ENCODE data around the gene ASIC2. TPM values are rescaled to one million over a fixed set of nuclear protein-coding genes. Genes with fewer than 3 reads are reported as not detected.

The ASIC2 gene
- total and polyA plus RNA-seq, 2 donors (not counting 3 experiments of a cell fraction or from before 2014, with no cell fraction given): not detected

GRCh38 chr17:33002246-33002645 is 290.8 kb downstream of the ASIC2 start:
- FAIRE-seq: no peak
- intact Hi-C loops (cut with micrococcal nuclease): no loop called here
- TF ChIP-seq JUN (IDR thresholded peaks at IDR 0.05; ENCODE audit: borderline replicate concordance, insufficient read depth, insufficient read length, low read depth): no peak
- TF ChIP-seq POLR2A (IDR thresholded peaks at IDR 0.05; ENCODE audit: low read depth, low read length): no peak
- no peak for TF ChIP-seq GATA2 (IDR thresholded peaks at IDR 0.05; ENCODE audit: insufficient read depth, insufficient read length, low read depth, low read length)
- TF ChIP-seq FOS (IDR thresholded peaks at IDR 0.05; ENCODE audit: borderline replicate concordance, insufficient read depth, low read length): no peak
- TF ChIP-seq POLR2AphosphoS5 (IDR thresholded peaks at IDR 0.05; ENCODE audit: insufficient read depth, low read depth, low read length): no peak
- TF ChIP-seq CTCF (IDR thresholded peaks at IDR 0.05; ENCODE audit: extremely low read depth in 1 of 2, insufficient read depth in 1 of 2, low read depth in 1 of 2, low read length in 2 of 2): no peak
- no peak for TF ChIP-seq EZH2 (IDR thresholded peaks at IDR 0.05; ENCODE audit: borderline replicate concordance, low read depth, low read length, severe bottlenecking)
- no peak for TF ChIP-seq MYC (IDR thresholded peaks at IDR 0.05; ENCODE audit: low read depth, low read length)
- TF ChIP-seq MAX (IDR thresholded peaks at IDR 0.05; ENCODE audit: insufficient read depth, insufficient read length): no peak
- Histone ChIP-seq H3K9me1 (replicated peaks; ENCODE audit: control insufficient read depth, extremely low read depth, insufficient read depth, low read length) (no peaks in the 10 kb centered on the region), H3K9me3 (replicated peaks; ENCODE audit: control insufficient read depth, insufficient read depth, low read length) (no peaks in the 10 kb centered on the region), H3K4me1 (ENCODE audit: control insufficient read depth, extremely low read depth, insufficient read depth, low read length) (no peaks in the 10 kb centered on the region), H3K27ac (ENCODE audit: insufficient read depth, low read depth, low read length) (no peak overlapping the region), H3K79me2 (ENCODE audit: control insufficient read depth, insufficient read depth, low read length) (no peaks in the 10 kb centered on the region), H4K20me1 (replicated peaks; ENCODE audit: control insufficient read depth, extremely low read depth, insufficient read depth, low read length) (no peaks in the 10 kb centered on the region), H2AFZ (ENCODE audit: low read depth, low read length) (no peak overlapping the region), H3K27me3 (ENCODE audit: control insufficient read depth in 2 of 2, insufficient read depth in 2 of 2, low read length in 2 of 2) (no peaks in the 10 kb centered on the region), H3K4me3 (replicated peaks in 1 of 3; ENCODE audit: insufficient read depth in 1 of 3, low read depth in 1 of 3, low read length in 3 of 3) (no peak overlapping the region), H3K4me2 (ENCODE audit: insufficient read depth, low read length) (no peak overlapping the region), H3K9ac (replicated peaks; ENCODE audit: extremely low read depth, insufficient read depth, low read length) (no peak overlapping the region), H3K36me3 (ENCODE audit: control insufficient read depth in 2 of 2, extremely low read depth in 1 of 2, insufficient read depth in 2 of 2, low read length in 2 of 2) (no peaks in the 10 kb centered on the region)
- POLR2A ChIA-PET: no interaction called here
- no peak for DNase-seq (ENCODE audit: low read depth, low spot score)
- BruUV-seq (replicated peaks): no TSS peak
- CTCF ChIA-PET: interaction anchor here (1.0 kb wide), 1 partner anchor 28 kb away, joined by 3 read pairs; no protein-coding TSS in a partner anchor
- dilution Hi-C loops (cut with MboI; ENCODE audit: extremely low pct_ligation_motif_present, low sequenced_read_pairs): no loop called here

Data from endothelial cell of umbilical vein (primary cell).